ENCODE data around the gene ANO3.

GRCh38 chr11:26285608-26286007 lies 46.3 kb upstream of the ANO3 start:
- TF ChIP-seq CTCF (IDR thresholded peaks at IDR 0.05), result no peak
- no peak for TF ChIP-seq POLR2A (IDR thresholded peaks at IDR 0.05)

Data from uterus (tissue), 2 donors.